Measurements from ENCODE around the gene PIEZO2.

The PIEZO2 gene

GRCh38 chr18:10907749-10908148 is 241.6 kb downstream of the PIEZO2 start:
- no peak for DNase-seq (ENCODE audit: low spot score)
- no peak for TF ChIP-seq CTCF (IDR thresholded peaks at IDR 0.05; ENCODE audit: extremely low read depth, missing control alignments)

- no peak for TF ChIP-seq CTCF (IDR thresholded peaks at IDR 0.05; ENCODE audit: extremely low read depth, missing control alignments)
- no peak for DNase-seq (ENCODE audit: low spot score)
Measured at GRCh38 chr18:10901329-10901728, 248.0 kb downstream of the PIEZO2 start.

- TF ChIP-seq CTCF (IDR thresholded peaks at IDR 0.05; ENCODE audit: extremely low read depth, missing control alignments) = no peak
- DNase-seq (ENCODE audit: low spot score) = no peak
Measured at GRCh38 chr18:10900435-10900834, 248.9 kb downstream of the PIEZO2 start.

- no peak for DNase-seq (ENCODE audit: low spot score)
- no peak for TF ChIP-seq CTCF (IDR thresholded peaks at IDR 0.05; ENCODE audit: extremely low read depth, missing control alignments)
Measured at GRCh38 chr18:10899481-10899880, 249.9 kb downstream of the PIEZO2 start.

- no peak for TF ChIP-seq CTCF (IDR thresholded peaks at IDR 0.05; ENCODE audit: extremely low read depth, missing control alignments)
Measured at GRCh38 chr18:10898417-10898974, 250.9 kb downstream of the PIEZO2 start.

GRCh38 chr18:10896851-10897250 is 252.5 kb downstream of the PIEZO2 start:
- TF ChIP-seq CTCF (IDR thresholded peaks at IDR 0.05; ENCODE audit: extremely low read depth, missing control alignments) = no peak
- no peak for DNase-seq (ENCODE audit: low spot score)

More at GRCh38 chr18:10898417-10898974, 250.9 kb downstream of the PIEZO2 start:
- no peak for DNase-seq (ENCODE audit: low spot score)

GRCh38 chr18:10895976-10896375 is 253.4 kb downstream of the PIEZO2 start:
- DNase-seq (ENCODE audit: low spot score) = no peak
- no peak for TF ChIP-seq CTCF (IDR thresholded peaks at IDR 0.05; ENCODE audit: extremely low read depth, missing control alignments)
